SH-SY5Y (cell line): ENCODE results near the gene SLC4A4.

Source experiments
- GATA2 ChIP-seq: IDR thresholded peaks from 2 replicates; pipeline ENCODE4 v1.6.1; 2011; ENCODE audit warnings: mild to moderate bottlenecking, low read depth, low read length
- GATA3 ChIP-seq: IDR thresholded peaks from 2 replicates; pipeline ENCODE4 v1.6.1; 2011; ENCODE audit warnings: low read depth, mild to moderate bottlenecking, low read length, moderate library complexity

DNA sequence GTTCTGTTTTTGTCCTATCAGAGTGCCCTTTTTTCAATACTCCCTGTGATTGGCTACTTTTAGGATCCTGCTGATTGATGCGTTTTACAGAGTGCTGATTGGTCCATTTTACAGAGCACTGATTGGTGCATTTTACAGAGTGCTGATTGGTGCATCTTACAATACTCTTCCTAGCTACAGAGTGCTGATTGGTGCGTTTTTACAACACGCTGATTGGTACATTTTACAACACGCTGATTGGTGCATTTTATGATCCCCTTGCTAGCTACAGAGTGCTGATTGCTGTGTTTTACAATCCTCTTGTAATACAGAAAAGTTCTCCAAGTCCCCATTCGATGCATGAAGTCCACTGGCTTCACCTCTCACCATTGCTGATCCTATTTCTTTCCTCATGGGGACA lies 268.3 kb downstream of the SLC4A4 start:
- TF ChIP-seq GATA2: no peak
- TF ChIP-seq GATA3: no peak
